H1 (cell line): Measurements from ENCODE around the gene NAV2.

Experiments
- CHD1 ChIP-seq: IDR thresholded peaks from 2 replicates; pipeline ENCODE4 v1.6.1; 2012; ENCODE audit warnings: low read depth, low read length, improper control_type of control experiment
- EP300 ChIP-seq, 2 experiments: IDR thresholded peaks; 1 replicate in 1 of 2; 2 replicates in 1 of 2; pipeline ENCODE4 v1.6.1; 2011 to 2012; ENCODE audit warnings: low read depth in 2 of 2, low read length in 2 of 2, mild to moderate bottlenecking in 2 of 2, borderline replicate concordance in 1 of 2, inconsistent platforms in 1 of 2, moderate library complexity in 1 of 2
- TAF1 ChIP-seq: IDR thresholded peaks from 2 replicates; pipeline ENCODE4 v1.6.1; 2011; ENCODE audit warnings: mild to moderate bottlenecking, low read depth, low read length

GRCh38 chr11:20017320-20017719 lies 304.7 kb downstream of the NAV2 start:
- TF ChIP-seq CHD1: no peak
- no peak for TF ChIP-seq TAF1
- TF ChIP-seq EP300 (IDR thresholded peaks at IDR 0.05; ENCODE audit: borderline replicate concordance in 1 of 2, low read depth in 2 of 2, low read length in 2 of 2): no peak
